BE2C (cell line): ENCODE measurements around the gene HSD17B2.

ENCODE experiments used
- DNase-seq: peaks from one replicate; pipeline ENCODE4 v3.0.0-alpha.2; 2020
- H3K27me3 ChIP-seq: fragments of 250-450 bp; sonication (Bioruptor Pico); 2 replicates; pipeline ENCODE4 v1.5.1; 2020; ENCODE audit warnings: mild to moderate bottlenecking
- H3K36me3 ChIP-seq: fragments of 250-450 bp; sonication (Bioruptor Pico); 2 replicates; pipeline ENCODE4 v1.5.1; 2020; ENCODE audit warnings: mild to moderate bottlenecking
- H3K4me1 ChIP-seq: fragments of 250-450 bp; sonication (Bioruptor Pico); 2 replicates; pipeline ENCODE4 v1.5.1; 2020
- H3K4me3 ChIP-seq: 2 replicates; pipeline ENCODE4 v1.5.1; 2011; ENCODE audit warnings: low read depth, low read length
- H3K9me3 ChIP-seq: fragments of 250-450 bp; sonication (Bioruptor Pico); 2 replicates; pipeline ENCODE4 v1.5.1; 2020
- CTCF ChIP-seq: IDR thresholded peaks from 2 replicates; pipeline ENCODE4 v1.5.1; 2012; ENCODE audit warnings: mild to moderate bottlenecking, low read depth, low read length

HSD17B2 gene

GRCh38 chr16:82119405-82119804, 84.4 kb downstream of the HSD17B2 start:
- Histone ChIP-seq H3K27me3 (0 out of 2 replicates have a peak, but pooled peaks cover under 1% of the 10 kb centered on the region), H3K4me1 (no peaks in the 10 kb centered on the region), H3K36me3 (no peaks in the 10 kb centered on the region), H3K9me3 (no peaks in the 10 kb centered on the region), H3K4me3 (no peak overlapping the region)
- DNase-seq = no peak
- no peak for TF ChIP-seq CTCF

DNA sequence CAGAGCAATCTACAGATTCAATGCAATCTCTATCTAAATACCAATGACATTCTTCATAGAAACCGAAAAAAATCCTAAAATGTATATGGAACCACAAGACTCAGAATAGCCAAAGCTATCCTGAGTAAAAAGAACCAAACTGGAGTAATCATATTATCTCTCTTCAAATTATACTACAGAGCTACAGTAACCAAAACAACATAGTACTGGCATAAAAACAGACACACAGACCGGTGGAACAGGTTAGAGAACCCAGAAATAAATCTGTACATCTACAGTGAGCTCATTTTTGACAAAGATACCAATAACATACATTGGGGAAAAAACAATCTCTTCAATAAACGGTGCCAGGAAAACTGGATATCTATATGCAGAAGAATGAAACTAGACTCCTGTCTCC, 89.6 kb downstream of the HSD17B2 start:
- Histone ChIP-seq H3K4me1 (no peaks in the 10 kb centered on the region), H3K9me3 (no peaks in the 10 kb centered on the region), H3K27me3 (0 out of 2 replicates have a peak, but pooled peaks cover 3% of the 10 kb centered on the region), H3K4me3 (no peak overlapping the region), H3K36me3 (no peaks in the 10 kb centered on the region)
- TF ChIP-seq CTCF = no peak
- no peak for DNase-seq

DNA sequence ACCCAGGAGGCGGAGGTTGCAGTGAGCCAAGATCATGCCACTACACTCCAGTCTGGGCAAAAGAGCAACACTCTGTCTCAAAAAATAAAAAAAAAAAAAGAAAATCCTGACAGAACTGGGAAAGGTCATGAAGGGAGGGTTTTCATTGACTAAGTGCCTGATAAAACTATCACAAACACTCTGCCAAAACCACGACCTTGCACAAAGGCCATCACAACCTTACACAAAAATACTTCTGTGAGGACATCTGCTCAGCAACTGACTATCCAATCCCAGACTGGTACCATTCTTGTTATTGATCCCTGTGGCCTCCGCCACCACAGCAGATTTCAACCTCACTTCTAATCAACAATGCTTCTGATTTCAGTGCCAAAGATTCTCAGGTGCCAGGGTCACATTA, 94.8 kb downstream of the HSD17B2 start:
- DNase-seq = no peak
- TF ChIP-seq CTCF = no peak

DNA sequence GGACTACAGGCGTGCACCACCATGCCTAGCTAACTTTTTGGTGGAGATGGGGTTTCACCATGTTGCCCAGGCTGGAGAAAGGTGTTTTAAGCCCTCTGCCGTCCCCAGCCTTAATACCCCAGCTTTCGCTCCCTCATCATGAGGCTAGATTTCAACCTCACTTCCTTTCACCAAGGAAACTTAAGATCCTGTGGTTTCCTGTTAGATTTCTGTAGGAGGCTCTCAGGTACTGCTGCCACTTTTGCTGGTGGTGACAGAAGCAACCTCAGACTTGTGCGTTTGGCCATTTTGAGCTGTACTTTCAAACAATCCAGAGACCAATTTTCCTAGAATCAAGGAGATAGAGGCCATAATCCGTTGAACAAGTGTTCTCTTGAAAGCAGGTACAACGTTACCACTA, 98.7 kb downstream of the HSD17B2 start:
- no peak for TF ChIP-seq CTCF
- no peaks in the 10 kb centered on the region for H3K27me3 ChIP-seq
- DNase-seq = no peak
- H3K9me3 ChIP-seq = no peaks in the 10 kb centered on the region
- no peaks in the 10 kb centered on the region; the same call in 1 of the 2 replicates for H3K36me3 ChIP-seq
- no peak overlapping the region for H3K4me3 ChIP-seq
- no peaks in the 10 kb centered on the region for H3K4me1 ChIP-seq

More for the DNA sequence above, 94.8 kb downstream of the HSD17B2 start:
- Histone ChIP-seq H3K27me3 (no peaks in the 10 kb centered on the region), H3K9me3 (no peaks in the 10 kb centered on the region), H3K4me3 (no peak overlapping the region), H3K4me1 (no peaks in the 10 kb centered on the region), H3K36me3 (no peaks in the 10 kb centered on the region)

DNA sequence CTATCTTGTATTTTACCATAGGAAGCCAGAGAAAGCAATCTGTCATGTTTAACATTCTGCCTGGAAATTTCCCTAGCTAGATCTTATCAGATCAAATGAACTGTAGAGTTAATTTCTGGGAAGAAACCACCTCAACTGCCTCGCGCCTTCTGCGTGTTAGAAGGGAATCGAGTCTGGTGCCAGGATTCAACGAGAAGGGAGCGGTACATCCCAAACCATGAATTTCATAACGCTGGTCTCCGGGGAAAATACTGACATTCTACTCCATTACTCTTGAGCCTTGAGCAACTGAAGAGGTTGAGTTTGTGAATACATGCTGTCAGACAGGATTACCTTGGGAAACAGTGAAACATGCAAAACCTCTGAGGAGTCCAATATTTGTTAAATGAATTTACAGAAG, 99.8 kb downstream of the HSD17B2 start:
- H3K27me3 ChIP-seq = no peaks in the 10 kb centered on the region
- H3K36me3 ChIP-seq = no peaks in the 10 kb centered on the region; the same call in 1 of the 2 replicates
- no peak for DNase-seq
- H3K4me3 ChIP-seq = no peak overlapping the region
- no peaks in the 10 kb centered on the region for H3K9me3 ChIP-seq
- no peaks in the 10 kb centered on the region for H3K4me1 ChIP-seq
- no peak for TF ChIP-seq CTCF

DNA sequence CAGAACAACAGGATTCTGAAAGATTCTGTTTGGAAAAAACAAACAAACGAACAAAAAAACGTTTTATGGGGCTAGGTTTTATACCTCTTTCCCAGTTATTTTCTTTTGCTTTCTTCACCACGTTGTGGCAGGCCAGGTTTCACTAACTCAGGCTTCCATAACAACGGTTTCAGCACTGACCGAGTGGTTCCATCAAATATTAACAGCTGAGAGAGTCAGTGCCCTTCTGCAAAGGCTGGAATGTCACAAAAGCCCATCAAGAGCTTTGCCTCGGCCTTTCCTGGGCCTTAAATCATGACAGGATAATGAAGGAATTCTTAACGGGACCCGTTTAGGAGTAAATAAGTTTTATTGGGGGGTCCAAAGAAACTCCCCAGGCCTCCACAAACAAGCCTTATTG, 100.8 kb downstream of the HSD17B2 start:
- TF ChIP-seq CTCF = no peak
- no peaks in the 10 kb centered on the region; the same call in 1 of the 2 replicates for H3K36me3 ChIP-seq
- H3K27me3 ChIP-seq = no peaks in the 10 kb centered on the region
- no peak overlapping the region for H3K4me3 ChIP-seq
- no peak for DNase-seq
- no peaks in the 10 kb centered on the region for H3K4me1 ChIP-seq
- H3K9me3 ChIP-seq = no peaks in the 10 kb centered on the region
